GM18511 (cell line): ENCODE data around the gene NFKBIE.

ENCODE experiments used
- ATAC-seq: cut with Tn5 transposase; IDR thresholded peaks from one replicate; pipeline ENCODE4 v1.9.1; 2021; ENCODE audit warnings: mild to moderate bottlenecking, moderate library complexity; ENCODE audit not compliant: unreplicated experiment

Gene NFKBIE

DNA sequence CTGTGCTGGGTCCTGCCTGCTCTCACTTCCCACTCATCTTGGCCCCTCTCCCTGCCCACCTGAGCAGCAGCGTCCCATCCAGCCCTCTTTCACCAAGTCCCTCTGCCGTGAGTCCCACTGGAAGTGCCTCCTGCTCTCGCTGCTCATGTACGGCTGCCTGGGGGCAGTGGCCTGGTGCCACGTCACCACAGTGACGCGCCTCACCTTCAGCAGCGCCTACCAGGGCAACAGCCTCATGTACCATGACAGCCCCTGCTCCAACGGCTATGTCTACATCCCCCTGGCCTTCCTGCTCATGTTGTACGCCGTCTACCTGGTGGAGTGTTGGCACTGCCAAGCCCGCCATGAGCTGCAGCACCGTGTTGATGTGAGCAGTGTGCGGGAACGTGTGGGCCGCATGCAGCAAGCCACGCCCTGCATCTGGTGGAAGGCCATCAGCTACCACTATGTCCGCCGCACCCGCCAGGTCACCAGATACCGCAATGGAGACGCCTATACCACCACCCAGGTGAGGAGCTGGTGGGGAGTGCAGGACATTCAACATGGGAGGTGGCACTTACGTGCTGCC is 7.7 kb upstream of the NFKBIE start:
- no peak for ATAC-seq

DNA sequence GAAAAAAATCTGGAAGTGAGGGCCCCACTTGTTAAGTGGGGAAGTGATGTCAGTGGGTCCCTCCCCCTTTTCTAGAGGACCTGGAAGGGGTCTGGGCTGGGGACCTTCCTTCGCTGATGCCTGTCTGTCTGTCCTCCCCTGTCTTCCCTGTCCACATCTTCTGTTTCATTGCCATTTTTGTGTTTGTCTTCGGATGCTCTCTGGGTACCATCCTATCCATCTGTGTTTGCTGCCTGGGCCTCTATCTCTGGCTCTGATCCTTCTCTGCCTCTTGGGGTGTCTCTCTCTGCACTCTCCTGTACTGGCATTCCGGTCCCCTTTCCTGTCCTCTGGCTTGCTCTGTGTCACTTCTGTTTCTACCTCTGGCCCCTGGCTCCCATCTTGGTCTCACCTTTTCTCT is 7.2 kb upstream of the NFKBIE start:
- no peak for ATAC-seq

DNA sequence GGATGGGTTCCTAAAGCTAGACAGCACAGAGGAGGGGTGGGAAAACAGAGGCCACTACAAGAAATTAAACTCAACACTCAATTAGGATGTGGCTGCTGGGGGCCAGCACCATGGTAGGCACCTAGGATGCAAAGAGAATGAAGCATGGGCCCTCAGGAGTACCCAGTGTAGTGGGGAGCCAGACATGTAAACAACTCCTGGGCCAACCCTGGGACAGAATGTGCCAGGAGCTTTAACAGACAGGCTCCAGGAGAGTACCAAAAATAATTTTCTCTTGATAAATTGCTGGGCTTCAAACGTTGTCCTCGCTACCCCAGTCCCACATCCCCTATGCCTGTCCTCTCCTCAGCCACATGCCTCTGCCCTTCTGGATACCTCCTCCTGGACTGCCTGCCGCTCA is 6.6 kb upstream of the NFKBIE start:
- ATAC-seq: no peak

DNA sequence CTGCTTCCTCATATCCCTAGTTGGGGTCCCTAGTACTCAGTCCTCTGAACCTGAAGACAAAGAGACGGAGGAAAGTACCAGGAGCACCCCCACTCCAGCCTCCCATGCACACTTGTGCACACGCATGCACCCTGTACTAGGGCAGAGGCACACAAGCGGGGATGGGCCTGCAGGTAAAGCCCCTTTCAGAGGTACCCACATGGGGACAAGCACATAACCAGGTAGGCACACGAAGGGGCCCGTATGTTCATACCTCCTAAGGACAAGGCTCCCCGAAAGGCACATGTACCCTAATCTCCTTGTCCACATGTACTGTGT is 6.0 kb upstream of the NFKBIE start:
- no peak for ATAC-seq

DNA sequence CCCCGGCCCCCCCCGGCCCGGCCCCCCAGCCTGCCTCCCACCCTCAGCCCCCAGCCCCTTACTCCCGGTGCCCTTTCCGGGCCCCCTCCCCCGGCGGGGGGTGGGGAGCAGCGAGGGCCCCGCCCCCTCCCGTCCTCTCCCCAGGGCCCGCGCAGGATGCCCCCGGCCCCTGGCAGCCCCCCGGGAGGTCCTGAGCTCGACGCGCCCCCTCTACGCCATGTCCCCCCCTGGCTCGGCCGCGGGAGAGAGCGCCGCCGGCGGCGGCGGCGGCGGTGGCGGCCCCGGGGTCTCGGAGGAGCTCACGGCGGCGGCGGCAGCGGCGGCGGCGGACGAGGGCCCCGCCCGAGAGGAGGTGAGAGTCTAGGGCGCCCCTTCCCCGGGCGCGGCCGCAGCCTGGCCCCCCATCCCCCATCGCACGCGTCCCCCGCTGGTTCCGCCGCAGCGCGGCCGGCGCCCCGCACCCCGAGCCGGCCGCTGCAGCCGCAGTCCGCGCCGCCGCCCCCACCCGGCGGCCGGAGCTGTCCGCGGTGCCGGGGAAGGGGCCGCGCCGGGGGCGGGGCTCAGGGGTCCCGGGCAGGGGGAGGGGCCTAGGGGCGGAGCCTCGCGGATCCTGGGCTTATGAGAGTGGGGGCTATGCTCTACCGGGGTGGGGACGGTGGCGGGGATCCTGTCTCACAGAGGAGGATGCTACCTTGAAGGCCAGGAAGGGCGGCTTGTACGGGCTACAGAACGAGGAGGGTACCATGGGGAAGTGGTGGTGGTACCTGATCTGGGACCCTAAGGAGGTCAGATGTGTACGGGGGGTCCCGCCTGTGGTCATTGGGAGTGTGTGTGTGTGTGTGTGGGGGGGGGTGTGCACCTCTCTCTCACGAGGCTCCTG is 5.4 kb upstream of the NFKBIE start:
- no peak for ATAC-seq

DNA sequence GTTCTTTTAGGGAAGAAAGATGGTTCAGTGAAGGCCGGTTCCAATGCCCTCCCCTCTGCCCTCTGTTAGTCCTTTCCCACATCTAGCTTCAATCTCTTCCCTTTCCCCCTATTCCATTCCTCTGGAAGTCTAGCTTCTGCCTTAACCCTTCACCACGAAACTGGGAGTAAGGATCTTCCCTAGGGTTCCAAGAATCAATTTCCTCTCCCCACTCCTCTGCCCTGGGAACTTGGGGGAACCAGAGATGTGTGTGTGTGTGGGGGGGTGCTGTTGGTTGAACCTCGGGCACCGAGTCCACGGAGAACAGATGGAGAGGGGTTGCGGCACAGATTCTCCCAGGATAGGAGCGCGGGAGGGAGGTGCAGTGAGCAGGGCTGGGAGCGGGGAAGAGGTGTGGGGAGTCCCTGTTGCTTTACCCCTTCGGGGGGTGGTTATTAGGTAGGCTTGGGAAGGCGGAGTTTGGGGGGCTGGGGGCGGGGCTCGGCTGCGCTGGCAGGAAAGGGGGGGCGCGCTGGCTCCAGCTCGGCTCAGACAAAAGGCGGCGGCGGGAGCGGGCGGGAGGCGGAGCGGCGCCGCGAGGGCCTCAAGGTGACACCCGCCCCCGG is 4.7 kb upstream of the NFKBIE start, which contains the start of gene TMEM151B:
TSS of gene TMEM151B (plus strand) at position 530 of the 605 bp plus-strand sequence. CDS start 293 bp downstream, outside the sequence.
- ATAC-seq: no peak

DNA sequence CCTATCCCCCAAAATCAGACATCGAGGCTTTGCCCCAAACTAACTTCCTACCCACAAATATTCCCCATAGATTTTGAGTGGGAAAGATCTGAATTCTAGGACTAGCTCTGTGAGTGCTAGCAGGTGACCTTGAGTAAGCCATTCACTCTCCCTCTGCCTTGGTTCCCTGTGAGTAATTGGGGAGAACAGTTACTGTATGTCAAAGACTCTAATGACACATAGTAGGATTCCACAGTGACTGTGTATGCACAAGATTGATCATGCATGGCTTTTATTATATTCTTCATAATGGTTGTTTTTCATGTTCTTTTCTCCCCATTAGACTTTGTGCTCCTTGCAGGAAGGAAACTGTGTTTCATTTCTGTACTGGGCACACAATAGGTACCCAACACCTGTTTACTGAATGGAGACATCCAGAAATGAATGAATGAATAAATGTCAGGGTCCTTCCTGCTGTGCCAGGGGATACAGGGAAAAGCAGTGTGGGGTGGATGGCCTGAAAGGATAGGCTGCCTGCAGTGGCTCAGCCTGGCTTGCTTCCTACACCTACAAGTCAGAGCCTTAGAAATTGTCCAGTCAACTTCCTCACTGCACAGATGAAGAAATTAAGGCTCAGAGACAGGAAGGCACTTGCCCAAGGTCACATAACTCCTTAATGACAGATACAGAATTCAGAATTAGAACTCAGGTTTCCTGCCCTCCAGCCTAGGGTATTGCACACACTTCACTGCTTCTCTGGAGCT is 4.0 kb upstream of the NFKBIE start:
- ATAC-seq: no peak

DNA sequence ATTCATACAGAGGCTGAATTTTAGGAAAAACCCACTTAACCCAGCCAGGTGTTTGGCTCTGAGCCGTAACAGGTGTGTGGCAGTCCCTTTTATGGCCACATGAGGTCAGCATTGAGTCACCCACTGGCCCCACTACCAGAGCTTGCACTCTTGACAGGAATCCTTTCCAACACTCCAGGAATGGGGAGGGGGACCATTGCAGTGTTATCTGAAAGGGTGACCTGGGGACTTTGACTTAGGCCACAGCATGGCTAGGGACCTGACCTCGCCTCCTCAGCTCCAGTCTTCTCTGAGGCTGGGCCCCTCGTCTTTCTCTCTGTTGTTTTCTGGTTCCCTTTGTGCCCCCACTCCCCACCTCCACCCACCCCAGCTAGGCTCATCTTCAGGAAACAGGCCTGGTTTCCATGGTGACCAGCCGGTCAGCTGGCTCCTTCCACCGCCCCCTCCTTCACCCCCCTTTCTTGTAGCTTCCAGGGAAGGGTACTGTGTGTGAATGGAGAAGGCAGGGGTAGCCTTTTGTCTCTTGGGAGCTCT is 2.8 kb upstream of the NFKBIE start:
- no peak for ATAC-seq

DNA sequence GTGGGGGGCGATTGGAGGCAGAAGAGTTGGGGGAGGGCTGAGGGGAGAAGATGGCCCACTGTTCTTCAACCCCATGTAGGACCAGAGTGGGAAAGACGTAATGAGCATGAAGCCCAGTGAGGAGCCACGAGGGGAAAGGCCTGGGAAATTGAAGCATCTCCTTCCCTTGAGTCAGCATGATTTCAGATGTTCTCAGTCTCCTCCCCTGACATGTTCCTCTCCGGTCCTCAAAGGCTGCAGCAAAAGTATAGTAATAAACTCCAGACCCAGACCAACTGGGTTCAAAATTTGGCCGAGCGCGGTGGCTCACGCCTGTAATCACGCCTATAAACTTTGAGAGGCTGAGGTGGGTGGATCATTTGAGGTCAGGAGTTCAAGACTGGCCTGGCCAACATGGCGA is 1.9 kb upstream of the NFKBIE start:
- no peak for ATAC-seq

DNA sequence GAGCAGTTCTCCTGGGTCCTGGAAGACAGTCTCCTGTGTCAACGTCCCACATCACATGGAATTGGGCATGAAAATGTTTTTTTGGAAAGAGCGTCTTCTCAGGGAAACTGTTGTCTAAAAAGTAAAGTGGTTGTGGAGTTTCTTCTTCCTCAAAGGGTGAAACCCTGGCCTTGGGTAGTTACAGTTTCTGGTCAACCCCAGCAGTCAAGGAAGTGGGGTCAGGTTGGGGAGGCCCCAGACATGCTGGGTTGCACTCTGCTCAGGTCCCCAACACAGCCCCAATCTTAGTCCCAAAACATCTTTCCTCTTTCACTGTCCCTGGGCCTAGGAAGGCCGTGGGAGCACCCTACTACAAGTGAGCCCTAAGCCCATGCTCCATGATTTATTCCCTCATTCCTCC is 996 bp upstream of the NFKBIE start:
- peak; percentile 35 for ATAC-seq

DNA sequence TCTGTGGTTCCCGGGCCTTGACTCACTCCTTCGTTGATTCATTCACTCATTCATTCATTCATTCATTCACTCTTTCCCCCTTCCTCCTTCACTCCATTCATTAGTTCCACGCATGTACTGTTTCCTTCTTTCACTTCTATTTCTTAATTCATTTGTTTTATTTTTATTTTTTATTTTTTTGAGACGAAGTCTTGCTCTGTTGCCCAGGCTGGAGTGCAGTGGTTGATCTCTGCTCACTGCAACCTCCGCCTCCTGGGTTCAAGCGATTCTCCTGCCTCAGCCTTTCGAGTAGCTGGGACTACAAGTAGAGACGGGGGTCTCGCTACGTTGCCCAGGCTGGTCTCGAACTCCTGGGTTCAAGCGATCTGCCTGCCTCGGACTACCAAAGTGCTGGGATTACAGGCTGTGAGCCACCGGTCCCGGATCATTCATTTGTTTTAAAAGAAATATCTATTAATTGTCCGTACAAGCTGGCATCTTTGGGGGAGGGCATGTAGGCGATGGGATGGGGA is 427 bp upstream of the NFKBIE start:
- ATAC-seq: peak; percentile 0

DNA sequence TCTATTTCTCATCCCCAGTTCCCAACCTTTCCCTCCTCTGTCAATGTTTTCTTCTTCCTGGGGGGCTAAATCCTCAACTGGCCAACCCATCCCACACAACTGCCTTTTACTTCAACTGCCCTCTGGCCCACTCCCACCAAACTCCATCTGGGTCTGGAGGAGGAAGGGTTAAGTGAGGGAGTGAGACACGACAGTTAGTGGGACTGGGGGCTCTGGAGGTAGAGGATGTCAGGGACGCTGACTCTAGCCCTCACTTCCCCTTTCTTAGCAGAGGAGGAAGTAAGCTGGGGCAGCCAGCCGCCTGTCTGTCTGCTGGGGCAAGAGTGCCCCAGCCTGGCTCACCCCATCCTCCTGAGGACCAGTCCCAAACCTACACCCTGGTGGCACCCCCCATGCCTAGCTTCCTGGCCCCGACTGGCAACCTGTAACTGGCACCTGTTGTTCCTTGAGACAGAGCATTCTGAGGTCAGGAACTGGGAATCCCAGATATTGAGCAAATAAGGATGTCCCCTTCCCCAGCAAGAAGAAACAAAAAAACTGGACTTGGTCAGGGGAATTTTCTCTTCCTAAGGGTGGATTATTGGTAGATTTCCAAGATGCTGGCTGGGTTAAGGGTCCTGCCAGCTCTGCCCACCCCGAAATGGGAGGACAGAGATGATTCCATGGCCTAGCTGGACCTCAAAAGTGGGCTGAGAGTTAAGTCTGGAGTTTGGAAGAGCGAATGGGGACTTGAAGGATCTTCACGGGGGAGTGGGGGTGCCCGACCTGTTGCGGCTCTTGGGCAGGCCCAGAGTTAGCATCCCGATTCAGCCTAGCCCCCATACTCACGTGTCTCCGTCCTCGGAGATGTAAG is 971 bp downstream of the NFKBIE start:
- peak; percentile 38 for ATAC-seq

DNA sequence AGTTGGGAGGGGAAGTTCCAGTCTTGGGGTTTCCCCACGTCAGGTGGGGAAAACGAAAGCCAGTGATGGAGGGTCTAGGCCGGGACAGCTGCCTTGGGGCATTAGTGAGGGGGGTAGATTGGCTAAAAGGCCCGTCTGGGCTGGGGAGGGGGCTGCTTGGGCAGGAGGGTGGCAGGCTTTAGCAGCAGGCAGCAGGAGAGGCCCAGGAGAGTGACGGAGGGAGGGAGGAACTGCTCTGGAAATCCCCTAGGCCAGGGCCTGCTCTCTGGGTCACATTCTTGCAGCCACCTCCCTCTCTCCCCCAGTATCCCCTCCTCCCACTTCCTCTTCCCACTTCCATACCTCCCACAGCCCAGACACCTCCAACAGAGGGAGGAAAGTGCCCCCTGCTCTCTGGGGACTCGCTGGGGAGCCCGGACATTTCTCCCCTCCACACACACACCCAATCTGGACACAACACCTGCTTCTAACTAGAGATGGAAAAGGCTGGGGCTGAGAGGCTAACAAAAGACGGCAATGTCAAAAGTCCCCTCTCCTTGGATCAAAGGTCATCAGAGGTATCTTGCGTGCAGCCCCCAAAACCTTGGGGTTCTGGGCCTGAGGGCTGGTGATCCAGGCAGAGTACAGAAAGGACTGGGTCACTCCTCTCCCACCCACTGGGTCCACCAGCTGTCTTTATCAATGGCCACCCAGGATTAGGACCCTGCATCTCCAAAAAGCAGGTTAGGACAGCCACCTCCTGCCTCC is 1.8 kb downstream of the NFKBIE start:
- no peak for ATAC-seq

DNA sequence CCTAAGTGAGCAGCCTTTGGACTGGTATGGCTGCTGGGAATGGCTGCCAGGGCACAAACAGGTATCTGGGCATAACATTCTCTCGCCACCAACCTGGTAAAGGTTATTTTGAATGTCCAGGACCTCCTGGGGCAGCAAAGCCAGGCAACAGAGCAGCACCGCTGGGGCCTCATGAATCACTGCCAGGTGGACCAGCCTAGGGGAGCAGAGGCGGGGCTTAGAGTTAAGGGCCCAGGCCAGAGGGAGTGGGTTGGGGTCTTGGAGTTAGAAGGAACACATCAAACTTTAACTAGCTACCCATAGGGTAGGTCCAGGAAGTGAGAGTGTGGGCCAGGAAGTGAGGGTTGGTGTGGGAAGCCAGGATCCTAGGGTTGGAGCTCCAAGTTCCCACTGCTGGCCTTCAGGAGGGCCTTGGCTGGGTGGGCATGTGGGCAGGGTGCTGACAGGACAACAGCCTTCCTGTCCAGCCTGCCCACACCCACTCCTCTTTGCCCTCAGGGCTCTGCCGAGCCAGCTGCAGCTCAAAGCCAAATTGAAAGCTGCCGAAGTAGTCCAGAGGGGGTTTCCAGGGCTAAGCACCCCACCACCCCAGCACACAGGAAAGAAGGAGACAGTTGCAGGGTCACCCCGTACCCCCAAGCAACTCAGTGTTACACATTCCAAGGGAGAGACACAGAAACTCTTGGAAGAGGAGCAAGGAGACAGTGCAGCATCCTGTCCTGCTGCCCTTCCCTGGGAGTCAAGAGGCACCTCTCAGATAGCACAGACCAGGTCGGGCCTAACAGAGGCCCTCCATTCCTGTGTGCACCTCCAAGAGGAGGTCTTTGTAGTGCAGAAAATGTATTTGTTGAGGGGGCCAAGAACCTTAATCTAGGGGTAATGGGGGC is 2.6 kb downstream of the NFKBIE start:
- ATAC-seq: no peak

DNA sequence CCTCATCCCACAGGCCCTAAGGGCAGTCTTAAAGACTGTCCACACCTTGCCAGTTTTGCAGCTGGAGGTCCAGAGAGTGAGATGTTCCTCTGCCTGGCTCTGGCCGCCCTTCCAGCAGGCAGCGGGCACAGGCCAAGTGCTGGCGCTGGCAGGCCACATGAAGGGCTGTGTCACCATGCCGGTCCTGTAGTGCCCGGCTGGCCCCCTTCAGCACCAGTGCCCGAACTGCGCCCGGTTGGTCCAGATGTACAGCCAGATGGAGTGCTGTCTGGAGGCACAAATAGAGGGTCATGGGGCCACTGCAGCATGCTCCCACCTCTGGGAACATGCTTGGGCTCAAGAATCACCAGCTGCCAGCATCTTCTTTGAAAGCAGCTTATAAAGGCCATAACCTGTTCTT is 3.8 kb downstream of the NFKBIE start:
- no peak for ATAC-seq

DNA sequence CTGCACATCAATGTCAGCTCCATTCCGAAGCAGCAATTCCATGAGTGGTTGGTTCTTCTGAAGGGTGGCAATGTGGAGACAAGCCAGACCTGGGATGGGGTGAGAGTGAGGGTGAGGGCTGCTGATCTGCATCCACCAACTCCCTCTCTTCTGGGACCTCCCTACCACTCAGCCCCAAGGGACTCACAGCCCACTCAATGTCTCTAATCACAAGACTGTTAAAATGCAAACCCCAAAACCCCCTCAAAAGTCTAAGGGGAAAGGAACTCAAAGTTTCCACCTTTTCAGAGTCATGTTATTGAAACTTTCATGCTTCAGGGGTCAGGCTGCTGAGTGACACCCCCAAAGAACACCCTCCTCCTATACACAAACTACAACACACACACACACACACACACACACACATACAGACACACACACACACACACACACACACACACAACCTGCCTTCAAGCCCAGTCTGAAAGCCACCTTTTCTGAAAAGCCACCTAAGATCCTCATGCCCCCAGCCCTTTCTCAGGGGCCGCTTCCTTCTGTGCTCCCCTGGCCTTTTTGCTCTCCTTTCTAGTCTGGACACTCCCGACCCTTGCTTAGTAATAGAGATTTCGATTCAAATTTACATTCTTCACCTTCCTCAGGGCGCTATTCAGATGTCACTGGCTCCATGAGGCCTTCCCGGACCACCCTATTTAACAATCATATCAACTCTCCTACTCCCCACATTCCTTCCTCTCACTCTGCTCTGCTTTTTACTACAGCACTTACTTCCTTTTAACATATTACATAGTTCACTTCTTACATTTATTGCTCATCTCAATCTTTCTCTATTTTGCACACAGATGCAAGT is 4.7 kb downstream of the NFKBIE start:
- ATAC-seq: no peak

DNA sequence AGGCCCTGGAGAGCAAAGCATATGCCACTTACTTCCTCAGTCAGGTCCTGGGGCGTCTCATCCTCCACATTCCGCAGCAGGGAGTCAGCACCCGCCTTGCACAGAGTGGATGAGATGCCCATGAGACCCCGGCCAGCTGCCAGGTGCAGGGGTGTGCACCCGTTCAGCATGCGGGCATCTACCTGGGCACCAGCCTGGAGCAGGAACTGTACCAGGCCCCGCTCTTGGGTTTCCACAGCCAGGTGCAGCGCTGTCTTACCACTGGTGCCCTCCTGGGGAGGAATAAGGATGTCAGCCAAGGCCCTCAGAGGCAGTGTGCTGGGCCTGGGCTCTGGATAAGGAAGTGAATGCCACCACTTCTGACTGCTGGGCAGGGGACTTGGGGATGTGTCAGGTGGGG is 5.3 kb downstream of the NFKBIE start:
- ATAC-seq: no peak

DNA sequence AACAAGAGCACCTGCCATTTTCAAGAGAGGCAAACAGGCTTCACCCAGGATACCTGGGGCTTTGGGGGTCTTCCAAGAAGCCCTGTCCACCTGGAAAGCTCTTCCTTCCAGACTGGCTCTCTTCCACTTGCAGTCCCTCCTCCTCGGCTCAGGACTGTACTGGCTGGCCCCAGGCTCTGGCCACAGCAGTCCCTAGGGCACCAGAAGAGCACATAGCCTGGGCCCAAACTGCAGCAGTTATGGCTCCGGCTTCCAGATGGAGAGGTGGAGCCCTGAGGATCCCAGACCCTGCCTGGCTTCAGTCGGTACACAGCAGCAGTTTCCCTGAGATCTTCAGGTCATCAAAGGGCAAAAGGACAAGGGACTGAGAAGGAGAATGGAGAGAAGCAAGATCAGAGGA is 6.4 kb downstream of the NFKBIE start:
- ATAC-seq: no peak
